Skeletal muscle satellite cell (primary cell): ENCODE data around the gene CMIP.

Source experiments
- H3K27me3 ChIP-seq: 2 replicates; pipeline ENCODE4 v1.7.0; 2013; ENCODE audit warnings: low read length; ENCODE audit not compliant: control insufficient read depth, insufficient read depth
- H3K36me3 ChIP-seq: 2 replicates; pipeline ENCODE4 v1.7.0; 2013; ENCODE audit warnings: mild to moderate bottlenecking, control low read depth, low read length; ENCODE audit not compliant: insufficient read depth
- H3K4me1 ChIP-seq: 2 replicates; pipeline ENCODE4 v1.7.0; 2013; ENCODE audit warnings: low read length; ENCODE audit not compliant: control insufficient read depth, insufficient read depth
- H3K4me2 ChIP-seq: 2 replicates; pipeline ENCODE4 v1.7.0; 2013; ENCODE audit warnings: mild to moderate bottlenecking, low read length
- H3K4me3 ChIP-seq: 2 replicates; pipeline ENCODE4 v1.7.0; 2013; ENCODE audit warnings: low read length
- H3K9ac ChIP-seq: 2 replicates; pipeline ENCODE4 v1.7.0; 2013; ENCODE audit warnings: mild to moderate bottlenecking, low read depth, low read length, moderate library complexity
- H3K9me3 ChIP-seq: replicated peaks from 2 replicates; pipeline ENCODE4 v1.7.0; 2013; ENCODE audit warnings: mild to moderate bottlenecking, control low read depth, low read length

CMIP gene

DNA sequence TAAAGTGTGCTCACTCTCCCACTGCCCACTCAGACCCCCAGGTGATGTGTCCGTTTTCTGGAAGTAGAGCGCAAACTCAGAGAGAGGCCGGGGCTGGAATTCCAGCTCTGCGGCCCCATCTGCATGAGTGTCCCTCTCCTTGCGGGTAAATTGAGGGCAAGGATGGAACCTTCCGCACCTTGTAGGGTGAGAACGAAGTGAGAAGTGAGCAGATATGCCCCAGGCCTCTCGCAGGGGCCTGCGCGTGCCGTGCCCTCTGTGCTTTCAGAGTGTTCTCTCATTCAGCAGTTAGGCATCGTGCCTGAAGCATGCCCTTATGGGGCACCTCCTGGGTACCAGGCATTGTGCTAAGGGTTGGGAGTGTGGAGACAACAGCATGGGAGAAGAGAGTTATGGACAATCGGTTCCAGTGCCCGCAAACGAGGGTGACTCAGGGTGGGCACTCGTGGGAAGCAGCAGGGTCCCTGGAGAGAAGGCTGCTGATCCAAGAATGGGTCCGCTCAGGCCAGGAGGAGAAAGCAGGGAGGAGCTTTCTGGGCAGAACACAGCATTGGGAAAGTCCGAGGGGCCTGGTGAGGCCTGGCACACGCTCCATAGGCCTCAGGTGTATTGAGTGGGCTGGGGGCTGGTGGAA lies 23.8 kb downstream of the CMIP start:
- H3K36me3 ChIP-seq: no peaks in the 10 kb centered on the region
- H3K9me3 ChIP-seq: no peaks in the 10 kb centered on the region
- no peak overlapping the region for H3K4me2 ChIP-seq
- no peak overlapping the region for H3K9ac ChIP-seq
- H3K4me1 ChIP-seq: no peaks in the 10 kb centered on the region
- H3K27me3 ChIP-seq: no peaks in the 10 kb centered on the region
- no peak overlapping the region for H3K4me3 ChIP-seq

DNA sequence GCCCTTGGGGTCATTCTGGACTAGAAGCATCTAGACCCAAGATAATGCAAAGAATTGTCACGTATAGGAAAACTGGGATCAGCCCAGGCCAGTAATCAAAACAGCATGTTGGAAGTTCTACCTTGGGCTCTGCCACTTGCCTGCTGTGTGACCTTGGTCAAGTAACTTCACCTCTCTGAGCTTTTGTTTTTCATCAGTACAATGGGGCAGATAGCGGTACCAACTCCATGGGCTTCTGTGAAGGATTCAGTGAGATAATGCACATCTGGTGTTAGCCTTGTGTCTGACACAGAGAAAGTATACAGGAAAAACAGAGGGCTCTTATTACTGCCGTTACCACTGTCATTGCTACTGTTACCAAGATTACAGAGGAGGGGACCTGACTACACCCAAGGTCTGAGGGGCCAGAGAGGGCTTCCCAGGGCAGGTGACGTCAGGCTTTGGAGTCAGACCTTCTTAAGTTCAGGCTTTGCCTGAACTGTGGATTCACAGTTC lies 24.6 kb downstream of the CMIP start:
- H3K4me2 ChIP-seq: no peak overlapping the region
- H3K9me3 ChIP-seq: no peaks in the 10 kb centered on the region
- no peaks in the 10 kb centered on the region for H3K27me3 ChIP-seq
- no peak overlapping the region for H3K4me3 ChIP-seq
- H3K9ac ChIP-seq: no peak overlapping the region
- H3K36me3 ChIP-seq: no peaks in the 10 kb centered on the region
- no peaks in the 10 kb centered on the region for H3K4me1 ChIP-seq

GRCh38 chr16:81469710-81470535 lies 25.3 kb downstream of the CMIP start:
- H3K4me3 ChIP-seq: no peak overlapping the region
- no peak overlapping the region for H3K9ac ChIP-seq
- no peaks in the 10 kb centered on the region for H3K4me1 ChIP-seq
- H3K27me3 ChIP-seq: no peaks in the 10 kb centered on the region
- H3K36me3 ChIP-seq: no peaks in the 10 kb centered on the region
- no peaks in the 10 kb centered on the region for H3K9me3 ChIP-seq
- no peak overlapping the region for H3K4me2 ChIP-seq

GRCh38 chr16:81470796-81471636 lies 26.4 kb downstream of the CMIP start:
- no peak overlapping the region for H3K9ac ChIP-seq
- no peak overlapping the region for H3K4me2 ChIP-seq
- no peaks in the 10 kb centered on the region for H3K27me3 ChIP-seq
- H3K4me1 ChIP-seq: no peaks in the 10 kb centered on the region
- H3K9me3 ChIP-seq: no peaks in the 10 kb centered on the region
- no peak overlapping the region for H3K4me3 ChIP-seq
- no peaks in the 10 kb centered on the region for H3K36me3 ChIP-seq

- no peaks in the 10 kb centered on the region for H3K9me3 ChIP-seq
- H3K4me3 ChIP-seq: no peak overlapping the region
- H3K4me2 ChIP-seq: no peak overlapping the region
- no peak overlapping the region for H3K9ac ChIP-seq
- no peaks in the 10 kb centered on the region for H3K4me1 ChIP-seq
- no peaks in the 10 kb centered on the region for H3K36me3 ChIP-seq
- no peaks in the 10 kb centered on the region for H3K27me3 ChIP-seq
These were observed 27.3 kb downstream of the CMIP start for GRCh38 chr16:81471882-81472281.

GRCh38 chr16:81472391-81472790 lies 27.8 kb downstream of the CMIP start:
- Histone ChIP-seq H3K4me2 (no peak overlapping the region), H3K9me3 (no peaks in the 10 kb centered on the region), H3K9ac (no peak overlapping the region), H3K27me3 (no peaks in the 10 kb centered on the region), H3K4me3 (no peak overlapping the region), H3K4me1 (no peaks in the 10 kb centered on the region), H3K36me3 (no peaks in the 10 kb centered on the region)

- no peaks in the 10 kb centered on the region for H3K36me3 ChIP-seq
- H3K4me2 ChIP-seq: no peak overlapping the region
- no peaks in the 10 kb centered on the region for H3K4me1 ChIP-seq
- no peaks in the 10 kb centered on the region for H3K9me3 ChIP-seq
- H3K4me3 ChIP-seq: no peak overlapping the region
- no peaks in the 10 kb centered on the region for H3K27me3 ChIP-seq
- H3K9ac ChIP-seq: no peak overlapping the region
These were observed 28.5 kb downstream of the CMIP start for GRCh38 chr16:81473066-81473488.

GRCh38 chr16:81473558-81473957 lies 28.9 kb downstream of the CMIP start:
- Histone ChIP-seq H3K4me1 (no peaks in the 10 kb centered on the region), H3K9ac (no peak overlapping the region), H3K4me3 (no peak overlapping the region), H3K4me2 (no peak overlapping the region), H3K9me3 (no peaks in the 10 kb centered on the region), H3K36me3 (no peaks in the 10 kb centered on the region), H3K27me3 (no peaks in the 10 kb centered on the region)

- Histone ChIP-seq H3K9me3 (no peaks in the 10 kb centered on the region), H3K4me3 (no peak overlapping the region), H3K9ac (no peak overlapping the region), H3K4me1 (no peaks in the 10 kb centered on the region), H3K36me3 (no peaks in the 10 kb centered on the region), H3K27me3 (no peaks in the 10 kb centered on the region), H3K4me2 (no peak overlapping the region)
These were observed 29.7 kb downstream of the CMIP start for GRCh38 chr16:81473969-81474959.

DNA sequence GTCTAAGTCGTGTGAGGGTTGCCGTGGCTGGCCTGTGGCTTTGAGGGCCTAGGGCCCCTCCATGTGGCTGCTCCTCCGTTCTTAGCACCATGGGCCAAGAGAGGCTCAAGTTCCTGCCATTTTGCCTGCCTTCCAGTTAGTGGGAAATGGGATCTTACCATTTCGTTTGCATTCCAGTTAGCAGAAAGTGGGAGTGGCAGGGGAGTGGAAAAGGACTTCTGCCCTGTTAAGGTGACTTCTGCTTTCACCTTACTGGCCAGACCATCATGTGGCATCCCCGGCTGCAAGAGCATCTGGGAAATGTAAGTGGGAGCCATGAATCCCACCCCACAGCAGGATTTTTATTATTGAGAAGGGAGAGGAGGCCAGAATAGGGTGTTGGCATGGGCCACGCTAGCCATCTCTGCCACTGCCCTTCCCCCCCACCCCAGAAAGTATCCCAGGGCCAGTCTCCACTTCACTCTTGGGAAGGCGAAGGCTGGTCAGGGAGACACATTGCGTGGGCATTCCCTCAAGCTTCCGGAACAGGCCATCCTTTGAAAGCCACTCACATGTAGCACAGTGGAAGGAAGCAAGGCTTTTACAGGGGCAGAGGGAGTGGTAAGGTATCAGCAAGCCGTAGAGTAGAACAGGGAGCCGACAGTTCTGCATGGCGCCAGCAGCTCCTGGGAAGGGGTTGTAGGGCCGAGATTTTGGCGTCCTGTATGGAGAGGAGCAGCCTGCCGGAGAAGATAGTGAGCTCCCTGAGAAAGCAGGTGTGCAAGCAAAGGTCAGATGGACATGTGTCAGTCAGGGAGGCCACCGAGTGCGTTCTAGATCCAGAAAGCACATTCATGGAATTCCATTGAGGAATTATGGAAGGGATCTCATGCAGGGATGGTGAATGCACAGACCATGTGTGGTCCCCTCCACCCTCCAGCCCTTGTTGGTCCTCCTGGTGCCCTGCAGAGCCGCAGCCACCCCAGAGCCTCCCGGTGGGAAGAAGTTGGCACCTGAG lies 33.4 kb downstream of the CMIP start:
- no peak overlapping the region for H3K4me2 ChIP-seq
- H3K4me3 ChIP-seq: no peak overlapping the region
- H3K9me3 ChIP-seq: no peaks in the 10 kb centered on the region
- peaks cover 16% of the 10 kb centered on the region for H3K4me1 ChIP-seq
- H3K36me3 ChIP-seq: no peaks in the 10 kb centered on the region
- no peak overlapping the region for H3K9ac ChIP-seq
- H3K27me3 ChIP-seq: no peaks in the 10 kb centered on the region
